GM12878 (cell line): ENCODE results near the gene CD163. TPM values are rescaled to one million over a fixed set of nuclear protein-coding genes. Genes with fewer than 3 reads are reported as not detected.

ENCODE experiments used
- ATAC-seq: fragments of 200-7000 bp; cut with Tn5 transposase; 3 replicates; pipeline ENCODE4 v1.9.1; 2020; ENCODE audit warnings: mild to moderate bottlenecking, moderate library complexity
- BruUV-seq: library from RNA; stranded (reverse); fragments of 400-500 nt; replicated peaks from 2 replicates; lab custom pipeline; 2021; lab: Mats Ljungman, UMichigan
- CTCF ChIA-PET: fragments of 300-600 bp; sonication (Branson Sonifier 250); formaldehyde crosslinking; extraction: SDS; loops from one replicate; lab custom pipeline; 2021; ENCODE audit warnings: inconsistent platforms; lab: Yijun Ruan, JAX
- POLR2A ChIA-PET: fragments of 350-600 bp; formaldehyde crosslinking; extraction: SDS; loops from one replicate; lab custom pipeline; 2021; ENCODE audit warnings: inconsistent platforms; lab: Charles Lee
- RAD21 ChIA-PET: fragments of 300-600 bp; sonication (Branson Sonifier 250); formaldehyde crosslinking; loops from one replicate; lab custom pipeline; 2023; ENCODE audit warnings: antibody characterized with exemption; ENCODE audit not compliant: unreplicated experiment; lab: Charles Lee
- SMC1A ChIA-PET: fragments of 300-600 bp; sonication (Branson Sonifier 250); formaldehyde crosslinking; loops from one replicate; lab custom pipeline; 2023; ENCODE audit not compliant: unreplicated experiment, uncharacterized antibody; lab: Charles Lee
- DNase-seq: peaks from one replicate; pipeline ENCODE4 v3.0.0-alpha.2; 2011; ENCODE audit warnings: low read depth, low spot score
- FAIRE-seq: peaks from 3 replicates; lab custom pipeline; 2011; peaks lifted over from hg19 to GRCh38; lab: Jason Lieb, UNC
- H2AFZ ChIP-seq: 2 replicates; pipeline ENCODE4 v1.6.0; 2011; ENCODE audit warnings: low read depth, low read length, control low read depth; ENCODE audit not compliant: control insufficient read depth
- H3K27ac ChIP-seq: 2 replicates; pipeline ENCODE4 v1.5.1; 2011; ENCODE audit warnings: control low read depth; ENCODE audit not compliant: control insufficient read depth, insufficient read depth
- H3K27me3 ChIP-seq, 2 experiments: replicated peaks in 1 of 2; 2 replicates each; pipeline versions ENCODE4 v1.6.0 to v1.6.1; 2011; ENCODE audit warnings: low read length in 1 of 2; ENCODE audit not compliant: control insufficient read depth in 2 of 2, insufficient read depth in 2 of 2
- H3K36me3 ChIP-seq, 2 experiments: 2 replicates each; pipeline ENCODE4 v1.5.1; 2011; ENCODE audit warnings: low read length in 1 of 2; ENCODE audit not compliant: control insufficient read depth in 2 of 2, insufficient read depth in 2 of 2
- H3K4me1 ChIP-seq: 2 replicates; pipeline ENCODE4 v1.6.1; 2011; ENCODE audit warnings: mild to moderate bottlenecking, low read length, moderate library complexity, mixed read lengths; ENCODE audit not compliant: control insufficient read depth, insufficient read depth
- H3K4me2 ChIP-seq: 2 replicates; pipeline ENCODE4 v1.6.0; 2011; ENCODE audit warnings: control low read depth; ENCODE audit not compliant: control insufficient read depth, insufficient read depth
- H3K4me3 ChIP-seq: fragments of 200-600 bp; sonication (generic); 2 replicates; pipeline ENCODE4 v1.5.1; 2016
- H3K79me2 ChIP-seq: 2 replicates; pipeline ENCODE4 v1.6.0; 2011; ENCODE audit warnings: low read length; ENCODE audit not compliant: control insufficient read depth, insufficient read depth
- H3K9ac ChIP-seq: 2 replicates; pipeline ENCODE4 v1.8.0; 2011; ENCODE audit warnings: low read length, control low read depth, mixed read lengths; ENCODE audit not compliant: control insufficient read depth, insufficient read depth
- H3K9me3 ChIP-seq: replicated peaks from 3 replicates; pipeline ENCODE4 v1.5.1; 2011; ENCODE audit warnings: mild to moderate bottlenecking, low read length; ENCODE audit not compliant: control insufficient read depth, insufficient read depth
- H4K20me1 ChIP-seq: 2 replicates; pipeline ENCODE4 v1.6.0; 2011; ENCODE audit not compliant: control insufficient read depth, insufficient read depth
- FOXM1 ChIP-seq: IDR thresholded peaks from 2 replicates; pipeline ENCODE4 v1.6.1; 2012; ENCODE audit warnings: low read depth, mild to moderate bottlenecking, inconsistent platforms, low read length, moderate library complexity
- IKZF2 ChIP-seq, 2 experiments: fragments of 450-650 bp; IDR thresholded peaks; 2 replicates each; pipeline ENCODE4 v1.6.1; 2017; ENCODE audit warnings: mild to moderate bottlenecking in 2 of 2, moderate library complexity in 2 of 2
- NFXL1 ChIP-seq: fragments of 450-650 bp; IDR thresholded peaks from 2 replicates; pipeline ENCODE4 v1.6.1; 2017; ENCODE audit warnings: antibody characterized with exemption, mild to moderate bottlenecking, borderline replicate concordance
- NR2C1 ChIP-seq: fragments of 450-650 bp; IDR thresholded peaks from 2 replicates; pipeline ENCODE4 v1.6.1; 2017; ENCODE audit warnings: antibody characterized with exemption, mild to moderate bottlenecking, moderate library complexity
- NRF1 ChIP-seq: conservative IDR thresholded peaks from 2 replicates; pipeline ENCODE4 v1.6.1; 2011; ENCODE audit warnings: mild to moderate bottlenecking, low read depth, low read length, improper control_type of control experiment
- PAX8 ChIP-seq: fragments of 450-650 bp; IDR thresholded peaks from 2 replicates; pipeline ENCODE4 v1.6.1; 2017; ENCODE audit warnings: mild to moderate bottlenecking, moderate library complexity
- PML ChIP-seq: IDR thresholded peaks from 2 replicates; pipeline ENCODE4 v1.6.1; 2012; ENCODE audit warnings: low read length, inconsistent platforms
- POLR2AphosphoS2 ChIP-seq: IDR thresholded peaks from 2 replicates; pipeline ENCODE4 v1.6.1; 2011; ENCODE audit warnings: low read depth, mild to moderate bottlenecking, low read length, improper control_type of control experiment, moderate library complexity
- RFX5 ChIP-seq: IDR thresholded peaks from 2 replicates; pipeline ENCODE4 v1.6.1; 2011; ENCODE audit warnings: low read depth, low read length, improper control_type of control experiment
- SMAD5 ChIP-seq: IDR thresholded peaks from 2 replicates; pipeline ENCODE4 v1.6.1; 2016; ENCODE audit warnings: antibody characterized with exemption, low read depth
- SRF ChIP-seq, 2 experiments: IDR thresholded peaks; 2 replicates each; pipeline ENCODE4 v1.6.1; 2011; ENCODE audit warnings: low read depth in 2 of 2, low read length in 2 of 2, mild to moderate bottlenecking in 1 of 2, moderate library complexity in 1 of 2
- USF1 ChIP-seq: IDR thresholded peaks from 2 replicates; pipeline ENCODE4 v1.6.1; 2011; ENCODE audit warnings: borderline replicate concordance, low read depth, mild to moderate bottlenecking, moderate library complexity, mixed read lengths, low read length; ENCODE audit not compliant: insufficient read depth; ENCODE audit errors: extremely low read length
- YY1 ChIP-seq: IDR thresholded peaks from 2 replicates; pipeline ENCODE4 v1.6.1; 2011; ENCODE audit warnings: low read depth, mild to moderate bottlenecking, low read length
- ZNF274 ChIP-seq: IDR thresholded peaks from one replicate; pipeline ENCODE4 v1.8.0; 2011; ENCODE audit not compliant: insufficient read length, insufficient read depth
- WGBS: methylation state at CpG from one replicate; pipeline ENCODE4 v1.1.6; 2016; ENCODE audit warnings: low lambda C conversion rate; ENCODE audit not compliant: insufficient replicate concordance, insufficient coverage; ENCODE audit errors: missing lambda C conversion rate; 5-methylcytosine and 5-hydroxymethylcytosine counted together
- in situ Hi-C: fragments of 300-500 bp; cut with MboI; formaldehyde crosslinking; loops from 9 replicates; pipeline ENCODE4 v1.14.3; 2018; ENCODE audit warnings: mixed read lengths
- intact Hi-C: fragments of 100-400 bp; cut with micrococcal nuclease; formaldehyde crosslinking; loops from one replicate; pipeline ENCODE4 v1.14.2; 2022; ENCODE audit not compliant: unreplicated experiment
- polyA plus RNA-seq, 11 experiments: library from polyadenylated mRNA; depleted of rRNA in 4 of 11; unstranded in 6 of 11; stranded (reverse) in 5 of 11; fragments of >200 nt; fragmentation: Nextera tagmentation in 4 of 11; fragmentation: Illumina TruSeq in 1 of 11; extraction: Ambion mirVana in 4 of 11; extraction: Trizol in 1 of 11; gene quantifications; 1 replicate in 1 of 11; 2 replicates in 10 of 11; pipeline versions ENCODE4 v1.2.1 to v1.2.3, GENCODE V29; 2011 to 2016; ENCODE audit warnings: inconsistent platforms in 2 of 11, missing spikeins in 2 of 11, low read depth in 1 of 11
- total RNA-seq, 4 experiments: library from RNA; depleted of rRNA in 3 of 4; stranded (reverse); fragments of >200 nt in 3 of 4; fragmentation: Illumina TruSeq in 1 of 4; extraction: Trizol in 1 of 4; gene quantifications; 2 replicates each; pipeline versions ENCODE4 v1.2.1 to v1.2.3, GENCODE V29; 2013 to 2021
- TF ChIP-seq, protein P1 (sequence below): fragments of 450-650 bp; IDR thresholded peaks from 2 replicates; pipeline ENCODE4 v1.6.1; 2018; ENCODE audit warnings: borderline replicate concordance, mild to moderate bottlenecking; ENCODE audit not compliant: partially characterized antibody
- TF ChIP-seq, protein P2 (sequence below), 3 experiments: IDR thresholded peaks in 2 of 3; conservative IDR thresholded peaks in 1 of 3; 2 replicates each; pipeline ENCODE4 v1.5.1; 2011; ENCODE audit warnings: low read depth in 3 of 3, low read length in 3 of 3, mild to moderate bottlenecking in 3 of 3, control low read depth in 2 of 3, moderate library complexity in 2 of 3, inconsistent platforms in 1 of 3, mixed read lengths in 1 of 3; ENCODE audit not compliant: control insufficient read depth in 2 of 3, insufficient read depth in 1 of 3; ENCODE audit errors: extremely low read depth in 1 of 3
- TF ChIP-seq, protein P3 (sequence below): IDR thresholded peaks from 2 replicates; pipeline ENCODE4 v1.6.1; 2012; ENCODE audit warnings: low read depth, low read length, improper control_type of control experiment

The CD163 gene
- total and polyA plus RNA-seq, 10 of the 15 experiments (the other 5 are each of a cell fraction or from before 2014, with no cell fraction given) = 0.74 TPM; not detected in 9

- TF ChIP-seq, protein P1, sequence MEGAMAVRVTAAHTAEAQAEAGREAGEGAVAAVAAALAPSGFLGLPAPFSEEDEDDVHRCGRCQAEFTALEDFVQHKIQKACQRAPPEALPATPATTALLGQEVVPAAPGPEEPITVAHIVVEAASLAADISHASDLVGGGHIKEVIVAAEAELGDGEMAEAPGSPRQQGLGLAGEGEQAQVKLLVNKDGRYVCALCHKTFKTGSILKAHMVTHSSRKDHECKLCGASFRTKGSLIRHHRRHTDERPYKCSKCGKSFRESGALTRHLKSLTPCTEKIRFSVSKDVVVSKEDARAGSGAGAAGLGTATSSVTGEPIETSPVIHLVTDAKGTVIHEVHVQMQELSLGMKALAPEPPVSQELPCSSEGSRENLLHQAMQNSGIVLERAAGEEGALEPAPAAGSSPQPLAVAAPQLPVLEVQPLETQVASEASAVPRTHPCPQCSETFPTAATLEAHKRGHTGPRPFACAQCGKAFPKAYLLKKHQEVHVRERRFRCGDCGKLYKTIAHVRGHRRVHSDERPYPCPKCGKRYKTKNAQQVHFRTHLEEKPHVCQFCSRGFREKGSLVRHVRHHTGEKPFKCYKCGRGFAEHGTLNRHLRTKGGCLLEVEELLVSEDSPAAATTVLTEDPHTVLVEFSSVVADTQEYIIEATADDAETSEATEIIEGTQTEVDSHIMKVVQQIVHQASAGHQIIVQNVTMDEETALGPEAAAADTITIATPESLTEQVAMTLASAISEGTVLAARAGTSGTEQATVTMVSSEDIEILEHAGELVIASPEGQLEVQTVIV = no peak
- TF ChIP-seq SMAD5 = no peak
- TF ChIP-seq PAX8 = no peak
- TF ChIP-seq NR2C1 = no peak
- TF ChIP-seq IKZF2 (IDR thresholded peaks at IDR 0.05) = no peak
Measured at GRCh38 chr12:7542046-7542445, 38.5 kb upstream of the CD163 start (continued).

DNA sequence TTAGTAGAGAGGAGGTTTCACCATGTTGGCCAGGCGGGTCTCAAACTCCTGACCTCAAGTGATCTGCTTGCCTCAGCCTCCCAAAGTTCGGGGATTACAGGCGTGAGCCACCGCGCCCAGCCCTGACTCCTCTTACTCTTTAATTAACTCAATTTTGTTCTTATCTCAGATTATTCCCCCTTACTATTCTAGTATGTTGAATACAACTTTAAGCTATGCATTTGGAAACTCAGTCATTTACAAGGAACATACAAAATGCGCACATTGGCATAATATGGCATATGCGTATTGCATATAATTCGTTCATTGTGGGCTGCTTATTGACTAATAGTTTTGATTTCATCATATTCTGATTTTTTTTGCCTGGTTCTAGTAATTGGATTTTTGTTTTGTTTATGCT, 10.8 kb upstream of the CD163 start:
- Histone ChIP-seq H3K4me2 (no peak overlapping the region), H3K36me3 (no peaks in the 10 kb centered on the region), H4K20me1 (no peaks in the 10 kb centered on the region), H3K27me3 (no peaks in the 10 kb centered on the region), H3K9me3 (no peaks in the 10 kb centered on the region), H2AFZ (no peak overlapping the region), H3K9ac (no peak overlapping the region), H3K79me2 (no peaks in the 10 kb centered on the region), H3K27ac (no peak overlapping the region), H3K4me1 (no peaks in the 10 kb centered on the region), H3K4me3 (no peak overlapping the region)
- ATAC-seq (no peak), DNase-seq (no peak), FAIRE-seq (no peak)
- intact Hi-C loops (no loop called here), in situ Hi-C loops (no loop called here)
- no peak for TF ChIP-seq FOXM1
- TF ChIP-seq POLR2AphosphoS2 = no peak
- TF ChIP-seq, protein P2, sequence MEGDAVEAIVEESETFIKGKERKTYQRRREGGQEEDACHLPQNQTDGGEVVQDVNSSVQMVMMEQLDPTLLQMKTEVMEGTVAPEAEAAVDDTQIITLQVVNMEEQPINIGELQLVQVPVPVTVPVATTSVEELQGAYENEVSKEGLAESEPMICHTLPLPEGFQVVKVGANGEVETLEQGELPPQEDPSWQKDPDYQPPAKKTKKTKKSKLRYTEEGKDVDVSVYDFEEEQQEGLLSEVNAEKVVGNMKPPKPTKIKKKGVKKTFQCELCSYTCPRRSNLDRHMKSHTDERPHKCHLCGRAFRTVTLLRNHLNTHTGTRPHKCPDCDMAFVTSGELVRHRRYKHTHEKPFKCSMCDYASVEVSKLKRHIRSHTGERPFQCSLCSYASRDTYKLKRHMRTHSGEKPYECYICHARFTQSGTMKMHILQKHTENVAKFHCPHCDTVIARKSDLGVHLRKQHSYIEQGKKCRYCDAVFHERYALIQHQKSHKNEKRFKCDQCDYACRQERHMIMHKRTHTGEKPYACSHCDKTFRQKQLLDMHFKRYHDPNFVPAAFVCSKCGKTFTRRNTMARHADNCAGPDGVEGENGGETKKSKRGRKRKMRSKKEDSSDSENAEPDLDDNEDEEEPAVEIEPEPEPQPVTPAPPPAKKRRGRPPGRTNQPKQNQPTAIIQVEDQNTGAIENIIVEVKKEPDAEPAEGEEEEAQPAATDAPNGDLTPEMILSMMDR (IDR thresholded peaks at IDR 0.05 in 2 of 3, conservative IDR thresholded peaks at IDR 0.05 in 1 of 3; ENCODE audit: control insufficient read depth in 2 of 3, extremely low read depth in 1 of 3, insufficient read depth in 1 of 3, low read depth in 3 of 3, low read length in 3 of 3) = no peak
- TF ChIP-seq NR2C1 = no peak
- no peak for TF ChIP-seq PML
- TF ChIP-seq RFX5 = no peak
- TF ChIP-seq USF1 = no peak
- TF ChIP-seq, protein P3, sequence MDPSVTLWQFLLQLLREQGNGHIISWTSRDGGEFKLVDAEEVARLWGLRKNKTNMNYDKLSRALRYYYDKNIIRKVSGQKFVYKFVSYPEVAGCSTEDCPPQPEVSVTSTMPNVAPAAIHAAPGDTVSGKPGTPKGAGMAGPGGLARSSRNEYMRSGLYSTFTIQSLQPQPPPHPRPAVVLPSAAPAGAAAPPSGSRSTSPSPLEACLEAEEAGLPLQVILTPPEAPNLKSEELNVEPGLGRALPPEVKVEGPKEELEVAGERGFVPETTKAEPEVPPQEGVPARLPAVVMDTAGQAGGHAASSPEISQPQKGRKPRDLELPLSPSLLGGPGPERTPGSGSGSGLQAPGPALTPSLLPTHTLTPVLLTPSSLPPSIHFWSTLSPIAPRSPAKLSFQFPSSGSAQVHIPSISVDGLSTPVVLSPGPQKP = no peak
- no peak for TF ChIP-seq NRF1
- no peak for TF ChIP-seq YY1
- no peak for TF ChIP-seq ZNF274
- TF ChIP-seq NFXL1 = no peak
- TF ChIP-seq SRF (IDR thresholded peaks at IDR 0.05; ENCODE audit: low read depth in 2 of 2, low read length in 2 of 2) = no peak
- ChIA-PET CTCF (no interaction called here), RAD21 (no interaction called here), POLR2A (no interaction called here), SMC1A (no interaction called here)
- WGBS = 60% methylated on average over 8 of the region's 8 CpGs
- no TSS peak for BruUV-seq
